K562 (cell line): ENCODE data around the gene CDC37. TPM values are rescaled to one million over a fixed set of nuclear protein-coding genes. Genes with fewer than 3 reads are reported as not detected.

Experiments
- CAMTA2 ChIP-seq: fragments of 250-450 bp; sonication (Bioruptor Pico); conservative IDR thresholded peaks from 2 replicates; pipeline ENCODE4 v1.5.1; 2022
- DEAF1 ChIP-seq: fragments of 450-650 bp; formaldehyde crosslinking; IDR thresholded peaks from 2 replicates; pipeline ENCODE4 v1.4.0; 2020; ENCODE audit warnings: mild to moderate bottlenecking, moderate library complexity
- ELF2 ChIP-seq: fragments of 250-450 bp; sonication (Bioruptor Pico); IDR thresholded peaks from 2 replicates; pipeline ENCODE4 v1.5.0; 2021; ENCODE audit warnings: mild to moderate bottlenecking
- ETV6 ChIP-seq, 3 experiments: fragments of 150-350 bp in 1 of 3; sonication (generic) in 1 of 3; formaldehyde crosslinking in 1 of 3; IDR thresholded peaks; 2 replicates each; pipeline versions ENCODE4 v1.6.1 to v1.8.0; 2014 to 2022; ENCODE audit warnings: borderline replicate concordance in 2 of 3, low read depth in 2 of 3, antibody characterized with exemption in 1 of 3, low read length in 1 of 3, mild to moderate bottlenecking in 1 of 3, missing genetic modification reagents in 1 of 3
- NR2C2 ChIP-seq, 2 experiments: fragments of 200-800 bp in 1 of 2; sonication (Bioruptor generic) in 1 of 2; sonication (generic) in 1 of 2; formaldehyde crosslinking in 1 of 2; IDR thresholded peaks; 2 replicates each; pipeline versions ENCODE4 v1.6.1 to v1.8.0; 2016 to 2022; ENCODE audit warnings: mild to moderate bottlenecking in 1 of 2, missing compliant biosample characterization in 1 of 2, missing genetic modification characterization in 1 of 2, missing genetic modification reagents in 1 of 2
- SIRT6 ChIP-seq: IDR thresholded peaks from one replicate; pipeline ENCODE4 v1.6.1; 2012; ENCODE audit warnings: low read depth, mild to moderate bottlenecking, control low read depth, inconsistent platforms, low read length, moderate library complexity
- TCF15 ChIP-seq: fragments of 250-450 bp; sonication (Bioruptor Pico); IDR thresholded peaks from 2 replicates; pipeline ENCODE4 v1.8.0; 2022; ENCODE audit warnings: moderate library complexity, mild to moderate bottlenecking, inconsistent platforms
- ZEB2 ChIP-seq: fragments of 450-650 bp; IDR thresholded peaks from 2 replicates; pipeline ENCODE4 v1.6.1; 2016
- ZNF584 ChIP-seq: fragments of 200-800 bp; sonication (Bioruptor generic); IDR thresholded peaks from 2 replicates; pipeline ENCODE4 v1.6.1; 2016; ENCODE audit warnings: low read depth, mild to moderate bottlenecking, missing genetic modification characterization, missing compliant biosample characterization
- ZNF740 ChIP-seq, 3 experiments: fragments of 200-800 bp in 1 of 3; sonication (Bioruptor generic) in 1 of 3; sonication (generic) in 1 of 3; formaldehyde crosslinking in 1 of 3; IDR thresholded peaks; 2 replicates each; pipeline versions ENCODE4 v1.6.1 to v1.8.0; 2016 to 2022; ENCODE audit warnings: mild to moderate bottlenecking in 2 of 3, missing compliant biosample characterization in 2 of 3, missing genetic modification characterization in 2 of 3, missing genetic modification reagents in 1 of 3
- ZNF785 ChIP-seq: fragments of 250-450 bp; sonication (Bioruptor Pico); IDR thresholded peaks from 2 replicates; pipeline ENCODE4 v1.4.0; 2020; ENCODE audit warnings: mild to moderate bottlenecking
- ZZZ3 ChIP-seq: fragments of 450-650 bp; IDR thresholded peaks from 2 replicates; pipeline ENCODE4 v1.6.1; 2016; ENCODE audit warnings: antibody characterized with exemption, mild to moderate bottlenecking, moderate library complexity
- polyA plus RNA-seq, 8 experiments: library from polyadenylated mRNA; depleted of rRNA in 4 of 8; stranded (reverse) in 5 of 8; unstranded in 3 of 8; fragments of >200 nt; fragmentation: Nextera tagmentation in 2 of 8; fragmentation: Illumina TruSeq in 1 of 8; extraction: Ambion mirVana in 2 of 8; extraction: Trizol in 1 of 8; gene quantifications; 2 replicates each; pipeline versions ENCODE4 v1.2.1 to v1.2.3, GENCODE V29; 2011 to 2014; ENCODE audit warnings: inconsistent platforms in 1 of 8, missing spikeins in 1 of 8
- total RNA-seq, 7 experiments: library from RNA; depleted of rRNA in 6 of 7; stranded (reverse); fragments of >200 nt in 6 of 7; fragmentation: Illumina TruSeq in 2 of 7; extraction: Trizol in 2 of 7; gene quantifications; 2 replicates each; pipeline versions ENCODE4 v1.2.1 to v1.2.3, GENCODE V29; 2011 to 2021; ENCODE audit warnings: low replicate concordance in 1 of 7

Gene CDC37
- total and polyA plus RNA-seq, 9 of the 15 experiments (the other 6 are each of a cell fraction or from before 2014, with no cell fraction given) = 6.6 to 538 (median 227) TPM

- TF ChIP-seq ZNF740 (CRISPR knock-in tag; IDR thresholded peaks at IDR 0.05) = 0 out of 2 replicates have a peak, but pooled peaks have one; percentile 2
- no peak for TF ChIP-seq ZNF740 (tag; IDR thresholded peaks at IDR 0.05)
- TF ChIP-seq NR2C2 (CRISPR knock-in tag; IDR thresholded peaks at IDR 0.05) = peak; percentile 44; the same call in 1 of the 2 replicates
- no peak for TF ChIP-seq NR2C2 (tag; IDR thresholded peaks at IDR 0.05)
- TF ChIP-seq ETV6 (IDR thresholded peaks at IDR 0.05; ENCODE audit: borderline replicate concordance in 1 of 2, low read depth in 2 of 2, low read length in 1 of 2) = 0 out of 4 replicates have a peak, but pooled peaks of 1 of the 2 experiments have one; percentile 56
- TF ChIP-seq ETV6 (CRISPR knock-in tag; IDR thresholded peaks at IDR 0.05; ENCODE audit: borderline replicate concordance) = no peak
- TF ChIP-seq SIRT6 = no peak
- no peak for TF ChIP-seq TCF15 (CRISPR knock-in tag)
- no peak for TF ChIP-seq ZNF785 (CRISPR knock-in tag)
- no peak for TF ChIP-seq ZEB2
- no peak for TF ChIP-seq ZNF584 (CRISPR knock-in tag)
- TF ChIP-seq CAMTA2 (CRISPR knock-in tag) = no peak
- 0 out of 2 replicates have a peak, but pooled peaks have one; percentile 74 for TF ChIP-seq ZZZ3
- TF ChIP-seq DEAF1 (CRISPR knock-in tag) = no peak
- TF ChIP-seq ELF2 = 0 out of 2 replicates have a peak, but pooled peaks have one; percentile 57
Measured at GRCh38 chr19:10379880-10380312, 23.4 kb downstream of the CDC37 start (continued).
